Spleen (tissue), 7 donors: ENCODE results near the gene GRHPR.

Source experiments
- CTCF ChIP-seq, 11 experiments: fragments of 200-600 bp in 7 of 11; fragments of 450-650 bp in 4 of 11; sonication (generic) in 4 of 11; IDR thresholded peaks in 8 of 11; conservative IDR thresholded peaks in 3 of 11; 1 replicate in 7 of 11; 2 replicates in 4 of 11; pipeline versions ENCODE4 v1.4.0 to v1.8.0; 2016 to 2021; ENCODE audit warnings: antibody characterized with exemption in 11 of 11, inconsistent platforms in 4 of 11, mild to moderate bottlenecking in 1 of 11
- POLR2AphosphoS5 ChIP-seq, 3 donors: sonication (generic); formaldehyde crosslinking; IDR thresholded peaks; one replicate each; pipeline ENCODE4 v1.5.1; 2017; ENCODE audit warnings: antibody characterized with exemption in 3 of 3
- donor health status: DM: no; HTN: no; CAD: no; lungs with moderate emphysema.
- donor health status: DM: no; HTN: no; CAD: no.
- donor health status: DM: no; HTN: no; CAD: no.

- TF ChIP-seq CTCF (IDR thresholded peaks at IDR 0.05 in 8 of 11, conservative IDR thresholded peaks at IDR 0.05 in 3 of 11) (no peak), POLR2AphosphoS5 (IDR thresholded peaks at IDR 0.05) (peak in 1 of 3 donors; percentile 55)
These were observed 19.4 kb downstream of the GRHPR start for GRCh38 chr9:37441776-37442370.
